Epithelial cell of esophagus (primary cell): ENCODE measurements around the gene PLA1A.

Experiments
- DNase-seq: peaks from one replicate; pipeline ENCODE4 v3.0.0; 2010; ENCODE audit warnings: low read depth
- H3K4me3 ChIP-seq: 2 replicates; pipeline ENCODE4 v1.5.1; 2011; ENCODE audit warnings: mild to moderate bottlenecking, low read length, control low read depth
- CTCF ChIP-seq: IDR thresholded peaks from 2 replicates; pipeline ENCODE4 v1.5.1; 2011; ENCODE audit warnings: low read depth, mild to moderate bottlenecking, low read length, control low read depth, inconsistent platforms; ENCODE audit not compliant: insufficient read depth; ENCODE audit errors: missing control alignments

PLA1A gene

GRCh38 chr3:119663885-119664284 lies 66.2 kb downstream of the PLA1A start:
- H3K4me3 ChIP-seq = no peak overlapping the region
- no peak for DNase-seq
- TF ChIP-seq CTCF = no peak

GRCh38 chr3:119664370-119664769 lies 66.7 kb downstream of the PLA1A start:
- DNase-seq = peak; percentile 58
- H3K4me3 ChIP-seq = no peak overlapping the region
- TF ChIP-seq CTCF = no peak

- no peak overlapping the region for H3K4me3 ChIP-seq
- peak; percentile 74 for DNase-seq
- no peak for TF ChIP-seq CTCF
These were observed 67.2 kb downstream of the PLA1A start for GRCh38 chr3:119664850-119665379.

GRCh38 chr3:119665954-119666559 lies 68.4 kb downstream of the PLA1A start:
- H3K4me3 ChIP-seq = no peak overlapping the region
- no peak for TF ChIP-seq CTCF
- DNase-seq = no peak

- no peak for TF ChIP-seq CTCF
- no peak overlapping the region for H3K4me3 ChIP-seq
- no peak for DNase-seq
These were observed 72.4 kb downstream of the PLA1A start for GRCh38 chr3:119669906-119670570.

- TF ChIP-seq CTCF = no peak
- no peak overlapping the region for H3K4me3 ChIP-seq
- no peak for DNase-seq
These were observed 75.1 kb downstream of the PLA1A start for GRCh38 chr3:119672776-119673175.
